Caco-2 (cell line): ENCODE results near the gene ANKLE2. TPM values are rescaled to one million over a fixed set of nuclear protein-coding genes. Genes with fewer than 3 reads are reported as not detected.
"Not testable (repeated sequence)": the region's sequence is repeated elsewhere in the genome, so short reads cannot be mapped to it uniquely, and the experiment has no call there.

Experiments
- BruUV-seq: library from RNA; stranded (reverse); fragments of 400-500 nt; replicated peaks from 2 replicates; lab custom pipeline; 2021; lab: Mats Ljungman, UMichigan
- CTCF ChIA-PET: fragments of 300-600 bp; sonication (Branson Sonifier 250); formaldehyde crosslinking; loops from one replicate; lab custom pipeline; 2022; ENCODE audit warnings: antibody characterized with exemption; lab: Charles Lee
- POLR2A ChIA-PET: fragments of 300-600 bp; sonication (Branson Sonifier 250); formaldehyde crosslinking; loops from one replicate; lab custom pipeline; 2022; ENCODE audit warnings: antibody characterized with exemption; lab: Charles Lee
- DNase-seq, 2 experiments: peaks; one replicate each; pipeline versions ENCODE4 v3.0.0 to v3.0.0-alpha.2; 2020 to 2022
- H3K27me3 ChIP-seq: replicated peaks from 2 replicates; pipeline ENCODE4 v1.6.0; 2011; ENCODE audit warnings: low read length; ENCODE audit not compliant: control insufficient read depth, insufficient read depth
- H3K36me3 ChIP-seq: 2 replicates; pipeline ENCODE4 v1.5.1; 2011; ENCODE audit warnings: low read length; ENCODE audit not compliant: control insufficient read depth, insufficient read depth
- H3K4me1 ChIP-seq: fragments of 250-450 bp; sonication (Bioruptor Pico); 2 replicates; pipeline ENCODE4 v1.5.1; 2020; ENCODE audit warnings: mild to moderate bottlenecking
- H3K4me3 ChIP-seq: 2 replicates; pipeline ENCODE4 v1.5.1; 2011; ENCODE audit warnings: low read depth, mild to moderate bottlenecking, control low read depth, low read length
- H3K9me3 ChIP-seq: fragments of 250-450 bp; sonication (Bioruptor Pico); 2 replicates; pipeline ENCODE4 v1.5.1; 2020; ENCODE audit warnings: mild to moderate bottlenecking, moderate library complexity
- H3K27ac Mint-ChIP-seq: one replicate; pipeline ENCODE4 v1.8.0; 2022; ENCODE audit warnings: mixed read lengths; ENCODE audit not compliant: unreplicated experiment
- H3K27me3 Mint-ChIP-seq: one replicate; pipeline ENCODE4 v1.8.0; 2022; ENCODE audit warnings: mixed read lengths; ENCODE audit not compliant: insufficient read depth, unreplicated experiment
- H3K36me3 Mint-ChIP-seq: one replicate; pipeline ENCODE4 v1.8.0; 2022; ENCODE audit warnings: mild to moderate bottlenecking, mixed read lengths; ENCODE audit not compliant: insufficient read depth, unreplicated experiment
- H3K4me1 Mint-ChIP-seq: one replicate; pipeline ENCODE4 v1.8.0; 2022; ENCODE audit warnings: low read depth, mixed read lengths; ENCODE audit not compliant: unreplicated experiment
- H3K4me3 Mint-ChIP-seq: one replicate; pipeline ENCODE4 v1.8.0; 2022; ENCODE audit warnings: mild to moderate bottlenecking, moderate library complexity, mixed read lengths; ENCODE audit not compliant: unreplicated experiment
- H3K9me3 Mint-ChIP-seq: one replicate; pipeline ENCODE4 v1.8.0; 2022; ENCODE audit warnings: mixed read lengths; ENCODE audit not compliant: unreplicated experiment
- intact Hi-C: fragments of 100-400 bp; cut with micrococcal nuclease; formaldehyde crosslinking; loops from one replicate; pipeline ENCODE4 v1.10.0; 2022; ENCODE audit not compliant: unreplicated experiment
- total RNA-seq: library from RNA; stranded (reverse); gene quantifications from 2 replicates; pipeline ENCODE4 v1.2.3, GENCODE V29; 2022
- TF ChIP-seq, protein P1 (sequence below), 2 experiments: fragments of 200-600 bp in 1 of 2; IDR thresholded peaks; 1 replicate in 1 of 2; 2 replicates in 1 of 2; pipeline versions ENCODE4 v1.5.1 to v1.8.0; 2011 to 2022; ENCODE audit warnings: antibody characterized with exemption in 1 of 2, control low read depth in 1 of 2, inconsistent platforms in 1 of 2, low read depth in 1 of 2, low read length in 1 of 2, mild to moderate bottlenecking in 1 of 2, moderate library complexity in 1 of 2; ENCODE audit not compliant: insufficient read depth in 1 of 2, severe bottlenecking in 1 of 2, unreplicated experiment in 1 of 2

The ANKLE2 gene
- total RNA-seq, 1 experiment from 2014 or later: 80.8 TPM

DNA sequence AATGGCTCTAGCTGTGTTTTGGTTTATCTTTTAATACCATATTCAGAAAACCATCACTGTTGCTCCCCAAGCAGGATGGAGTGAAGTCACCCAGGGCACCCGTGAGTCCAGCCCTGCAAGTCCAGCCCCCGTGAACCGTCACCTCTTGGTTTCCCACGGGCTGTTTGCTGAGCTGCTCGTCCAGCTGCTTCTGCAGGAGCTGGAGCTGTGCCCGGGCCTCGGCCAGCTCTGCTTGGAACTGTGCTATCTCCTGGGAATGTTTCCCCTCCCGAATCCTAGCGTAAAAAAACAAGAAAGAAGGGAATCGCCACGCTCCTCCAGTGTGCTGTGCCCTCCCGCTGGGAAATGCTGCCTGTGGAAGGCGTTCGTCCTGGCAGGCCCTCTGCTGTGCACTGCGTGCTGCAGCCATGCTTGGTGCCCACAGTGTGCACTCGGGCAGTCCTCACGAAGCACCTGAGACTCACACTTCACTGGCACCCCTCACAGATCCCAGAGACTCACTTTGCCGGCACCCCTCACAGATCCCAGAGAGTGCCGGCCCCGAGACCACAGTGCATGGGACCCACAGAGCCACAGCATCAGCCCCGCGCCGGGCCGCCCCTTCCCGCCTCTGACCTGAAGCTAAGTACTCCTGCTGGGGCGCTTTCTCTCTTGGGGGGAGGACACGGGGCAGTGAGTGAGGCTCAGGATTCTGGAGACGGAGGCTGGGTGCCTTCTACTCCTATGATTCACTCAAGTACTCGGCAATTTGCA, 15.4 kb upstream of the ANKLE2 start:
- no peaks in the 10 kb centered on the region for H3K27me3 ChIP-seq
- Mint-ChIP-seq H3K9me3 (no peaks in the 10 kb centered on the region), H3K27ac (peak overlapping the region; percentile 42), H3K4me1 (no peaks in the 10 kb centered on the region), H3K27me3 (no peaks in the 10 kb centered on the region), H3K4me3 (no peak overlapping the region), H3K36me3 (peaks cover 80% of the 10 kb centered on the region)
- BruUV-seq: no TSS peak
- TF ChIP-seq, protein P1, sequence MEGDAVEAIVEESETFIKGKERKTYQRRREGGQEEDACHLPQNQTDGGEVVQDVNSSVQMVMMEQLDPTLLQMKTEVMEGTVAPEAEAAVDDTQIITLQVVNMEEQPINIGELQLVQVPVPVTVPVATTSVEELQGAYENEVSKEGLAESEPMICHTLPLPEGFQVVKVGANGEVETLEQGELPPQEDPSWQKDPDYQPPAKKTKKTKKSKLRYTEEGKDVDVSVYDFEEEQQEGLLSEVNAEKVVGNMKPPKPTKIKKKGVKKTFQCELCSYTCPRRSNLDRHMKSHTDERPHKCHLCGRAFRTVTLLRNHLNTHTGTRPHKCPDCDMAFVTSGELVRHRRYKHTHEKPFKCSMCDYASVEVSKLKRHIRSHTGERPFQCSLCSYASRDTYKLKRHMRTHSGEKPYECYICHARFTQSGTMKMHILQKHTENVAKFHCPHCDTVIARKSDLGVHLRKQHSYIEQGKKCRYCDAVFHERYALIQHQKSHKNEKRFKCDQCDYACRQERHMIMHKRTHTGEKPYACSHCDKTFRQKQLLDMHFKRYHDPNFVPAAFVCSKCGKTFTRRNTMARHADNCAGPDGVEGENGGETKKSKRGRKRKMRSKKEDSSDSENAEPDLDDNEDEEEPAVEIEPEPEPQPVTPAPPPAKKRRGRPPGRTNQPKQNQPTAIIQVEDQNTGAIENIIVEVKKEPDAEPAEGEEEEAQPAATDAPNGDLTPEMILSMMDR (IDR thresholded peaks at IDR 0.05; ENCODE audit: insufficient read depth in 1 of 2, low read depth in 1 of 2, low read length in 1 of 2, severe bottlenecking in 1 of 2, unreplicated experiment in 1 of 2): no peak
- DNase-seq: no peak
- ChIA-PET CTCF (no interaction called here), POLR2A (no interaction called here)
- H3K36me3 ChIP-seq: peaks cover 3% of the 10 kb centered on the region
- intact Hi-C loops: no loop called here
- no peaks in the 10 kb centered on the region for H3K9me3 ChIP-seq
- H3K4me3 ChIP-seq: no peak overlapping the region
- no peaks in the 10 kb centered on the region for H3K4me1 ChIP-seq

DNA sequence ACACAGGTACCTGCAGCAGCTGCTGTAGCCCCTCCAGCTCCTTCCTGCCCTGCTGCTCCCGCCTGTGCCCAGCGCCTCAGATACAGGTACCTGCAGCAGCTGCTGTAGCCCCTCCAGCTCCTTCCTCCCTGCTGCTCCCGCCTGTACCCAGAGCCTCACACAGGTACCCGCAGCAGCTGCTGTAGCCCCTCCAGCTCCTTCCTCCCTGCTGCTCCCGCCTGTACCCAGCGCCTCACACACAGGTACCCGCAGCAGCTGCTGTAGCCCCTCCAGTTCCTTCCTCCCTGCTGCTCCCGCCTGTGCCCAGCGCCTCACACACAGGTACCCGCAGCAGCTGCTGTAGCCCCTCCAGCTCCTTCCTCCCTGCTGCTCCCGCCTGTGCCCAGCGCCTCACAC, 14.6 kb upstream of the ANKLE2 start:
- POLR2A ChIA-PET, H3K27me3 Mint-ChIP-seq, H3K36me3 ChIP-seq, intact Hi-C loops, H3K4me3 ChIP-seq, BruUV-seq, H3K9me3 ChIP-seq, CTCF ChIA-PET, H3K4me1 Mint-ChIP-seq, H3K4me3 Mint-ChIP-seq, DNase-seq, H3K4me1 ChIP-seq, H3K27me3 ChIP-seq, H3K9me3 Mint-ChIP-seq: not testable (repeated sequence)
- Mint-ChIP-seq H3K36me3 (peaks cover 80% of the 10 kb centered on the region), H3K27ac (peak overlapping the region; percentile 42)

DNA sequence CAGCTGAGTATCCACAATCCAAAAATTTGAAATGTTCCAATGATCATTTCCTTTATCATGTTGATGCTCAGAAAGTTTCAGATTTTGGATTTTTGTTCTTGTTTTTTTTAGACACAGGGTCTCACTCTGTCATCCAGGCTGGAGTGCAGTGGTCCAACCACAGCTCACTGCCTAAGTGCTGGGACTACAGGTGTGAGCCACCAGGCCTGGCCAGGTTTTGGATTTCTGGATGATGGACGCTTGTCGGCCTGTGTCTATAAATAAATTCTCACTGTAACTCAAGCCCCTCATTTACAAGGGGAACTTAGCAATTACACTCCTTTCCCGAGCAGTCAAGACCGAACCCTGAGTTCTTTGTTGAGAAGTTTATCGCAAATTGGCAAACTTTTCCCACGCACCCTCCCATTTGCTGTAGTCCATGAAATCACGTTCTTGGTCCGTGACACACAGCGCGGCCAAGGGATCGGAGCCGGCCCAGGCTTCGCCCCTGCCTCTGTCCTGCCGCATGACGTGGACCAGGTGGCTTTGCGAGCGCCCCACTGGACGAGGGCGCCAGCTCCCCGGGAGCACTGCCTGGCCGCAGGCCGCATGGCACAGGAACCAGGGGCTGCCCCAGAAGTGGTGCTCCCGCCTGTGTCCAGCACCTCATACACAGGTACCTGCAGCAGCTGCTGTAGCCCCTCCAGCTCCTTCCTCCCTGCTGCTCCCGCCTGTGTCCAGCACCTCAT, 14.0 kb upstream of the ANKLE2 start:
- DNase-seq: no peak
- Histone ChIP-seq H3K4me3 (no peak overlapping the region), H3K27me3 (no peaks in the 10 kb centered on the region), H3K9me3 (no peaks in the 10 kb centered on the region), H3K36me3 (peaks cover 1% of the 10 kb centered on the region), H3K4me1 (no peaks in the 10 kb centered on the region)
- no peaks in the 10 kb centered on the region for H3K4me1 Mint-ChIP-seq
- H3K9me3 Mint-ChIP-seq: no peaks in the 10 kb centered on the region
- intact Hi-C loops: no loop called here
- H3K27ac Mint-ChIP-seq: peak overlapping the region; percentile 42
- CTCF ChIA-PET: no interaction called here
- TF ChIP-seq, protein P1 (IDR thresholded peaks at IDR 0.05; ENCODE audit: insufficient read depth in 1 of 2, low read depth in 1 of 2, low read length in 1 of 2, severe bottlenecking in 1 of 2, unreplicated experiment in 1 of 2): no peak
- no TSS peak for BruUV-seq
- POLR2A ChIA-PET: no interaction called here
- no peak overlapping the region for H3K4me3 Mint-ChIP-seq
- H3K27me3 Mint-ChIP-seq: no peaks in the 10 kb centered on the region
- H3K36me3 Mint-ChIP-seq: peaks cover 78% of the 10 kb centered on the region
